Activated naive CD8-positive, alpha-beta T cell treated with anti-CD3 and anti-CD28 coated beads for 36 hours (primary cell): ENCODE data around the gene NLRP12. TPM values are rescaled to one million over a fixed set of nuclear protein-coding genes. Genes with fewer than 3 reads are reported as not detected.
A peak's percentile ranks its signal among the peaks of the same experiment; 100 is the strongest.
"Not testable (repeated sequence)": the region's sequence is repeated elsewhere in the genome, so short reads cannot be mapped to it uniquely, and the experiment has no call there.

Source experiments
- DNase-seq: peaks from one replicate; pipeline ENCODE4 v3.0.0; 2021
- H3K27ac Mint-ChIP-seq: one replicate; pipeline ENCODE4 v1.8.0; 2022; ENCODE audit warnings: mild to moderate bottlenecking, moderate library complexity, mixed read lengths
- H3K27me3 Mint-ChIP-seq: one replicate; pipeline ENCODE4 v1.8.0; 2022; ENCODE audit warnings: mild to moderate bottlenecking, mixed read lengths
- H3K36me3 Mint-ChIP-seq: one replicate; pipeline ENCODE4 v1.8.0; 2021; ENCODE audit warnings: mild to moderate bottlenecking, mixed read lengths
- H3K4me1 Mint-ChIP-seq: one replicate; pipeline ENCODE4 v1.8.0; 2021; ENCODE audit warnings: mixed read lengths
- H3K4me3 Mint-ChIP-seq: one replicate; pipeline ENCODE4 v1.8.0; 2022; ENCODE audit warnings: mild to moderate bottlenecking, moderate library complexity, mixed read lengths
- H3K9me3 Mint-ChIP-seq: one replicate; pipeline ENCODE4 v1.8.0; 2022; ENCODE audit warnings: mixed read lengths
- total RNA-seq, 2 experiments: library from RNA; stranded (reverse); gene quantifications; one replicate each; pipeline ENCODE4 v1.2.3, GENCODE V29; 2021

NLRP12 gene
- total RNA-seq, 2 experiments from 2014 or later, result 0.06 TPM

- Mint-ChIP-seq H3K4me1 (peaks cover 3% of the 10 kb centered on the region), H3K4me3 (no peak overlapping the region), H3K9me3 (no peaks in the 10 kb centered on the region), H3K27me3 (peaks cover 12% of the 10 kb centered on the region), H3K27ac (no peak overlapping the region), H3K36me3 (no peaks in the 10 kb centered on the region)
- DNase-seq, result no peak
These were observed 50.1 kb downstream of the NLRP12 start for GRCh38 chr19:53773999-53774398.

GRCh38 chr19:53772943-53773342 is 51.2 kb downstream of the NLRP12 start:
- peak; percentile 22 for DNase-seq
- Mint-ChIP-seq H3K27me3 (peaks cover 15% of the 10 kb centered on the region), H3K9me3 (no peaks in the 10 kb centered on the region), H3K4me1 (peaks cover 3% of the 10 kb centered on the region), H3K4me3 (no peak overlapping the region), H3K27ac (no peak overlapping the region), H3K36me3 (no peaks in the 10 kb centered on the region)

GRCh38 chr19:53771144-53771543 is 53.0 kb downstream of the NLRP12 start:
- DNase-seq, result no peak
- peaks cover 18% of the 10 kb centered on the region for H3K27me3 Mint-ChIP-seq
- H3K4me3 Mint-ChIP-seq, result no peak overlapping the region
- H3K27ac Mint-ChIP-seq, result no peak overlapping the region
- no peaks in the 10 kb centered on the region for H3K36me3 Mint-ChIP-seq
- peaks cover 3% of the 10 kb centered on the region for H3K4me1 Mint-ChIP-seq
- no peaks in the 10 kb centered on the region for H3K9me3 Mint-ChIP-seq

- not testable (repeated sequence) for H3K27ac Mint-ChIP-seq, H3K9me3 Mint-ChIP-seq, H3K36me3 Mint-ChIP-seq, H3K4me3 Mint-ChIP-seq, H3K4me1 Mint-ChIP-seq, DNase-seq
- H3K27me3 Mint-ChIP-seq, result peaks cover 18% of the 10 kb centered on the region
These were observed 54.3 kb downstream of the NLRP12 start for GRCh38 chr19:53769696-53770309.

- no peaks in the 10 kb centered on the region for H3K9me3 Mint-ChIP-seq
- H3K27me3 Mint-ChIP-seq, result peaks cover 14% of the 10 kb centered on the region
- no peak for DNase-seq
- no peaks in the 10 kb centered on the region for H3K36me3 Mint-ChIP-seq
- no peak overlapping the region for H3K4me3 Mint-ChIP-seq
- H3K4me1 Mint-ChIP-seq, result peaks cover 3% of the 10 kb centered on the region
- H3K27ac Mint-ChIP-seq, result no peak overlapping the region
These were observed 55.7 kb downstream of the NLRP12 start for GRCh38 chr19:53768401-53768800.

- DNase-seq, H3K27me3 Mint-ChIP-seq, H3K4me3 Mint-ChIP-seq, H3K36me3 Mint-ChIP-seq, H3K9me3 Mint-ChIP-seq, H3K27ac Mint-ChIP-seq, H3K4me1 Mint-ChIP-seq: not testable (repeated sequence)
These were observed 65.1 kb downstream of the NLRP12 start for GRCh38 chr19:53758991-53759390.

Other genes starting within 250 kb of the NLRP12 start
- not detected for gene DPRX, start 192.3 kb downstream of the NLRP12 start, total RNA-seq
- gene MYADM, start 43.6 kb upstream of the NLRP12 start, total RNA-seq, result 10 to 100 TPM; 30.9 to 32.1 TPM
- gene PRKCG, start 57.9 kb upstream of the NLRP12 start, total RNA-seq, result under 1 TPM in 1 of 2 experiments, not detected in 1; 0.35 TPM
- not detected for gene CACNG7, start 85.0 kb upstream of the NLRP12 start, total RNA-seq
- not detected for gene CACNG8, start 138.6 kb upstream of the NLRP12 start, total RNA-seq
- gene CACNG6, start 167.3 kb upstream of the NLRP12 start, total RNA-seq, result not detected
- gene VSTM1, start 239.6 kb upstream of the NLRP12 start, total RNA-seq, result not detected